Ishikawa (cell line): ENCODE measurements around the gene TNFRSF9.

Experiments used
- CEBPB ChIP-seq: IDR thresholded peaks from 2 replicates; pipeline ENCODE4 v1.6.1; 2012
- CREB1 ChIP-seq: IDR thresholded peaks from 2 replicates; pipeline ENCODE4 v1.6.1; 2012; ENCODE audit warnings: low read depth
- EGR1 ChIP-seq: IDR thresholded peaks from 2 replicates; pipeline ENCODE4 v1.6.1; 2012
- EP300 ChIP-seq: IDR thresholded peaks from 2 replicates; pipeline ENCODE4 v1.6.1; 2012; ENCODE audit warnings: borderline replicate concordance
- MAX ChIP-seq: IDR thresholded peaks from 2 replicates; pipeline ENCODE4 v1.6.1; 2012
- RAD21 ChIP-seq: IDR thresholded peaks from 2 replicates; pipeline ENCODE4 v1.6.1; 2012; ENCODE audit warnings: low read depth
- REST ChIP-seq: IDR thresholded peaks from 2 replicates; pipeline ENCODE4 v1.6.1; 2012; ENCODE audit warnings: low read depth, mild to moderate bottlenecking
- TAF1 ChIP-seq: IDR thresholded peaks from 2 replicates; pipeline ENCODE4 v1.6.1; 2012; ENCODE audit warnings: low read depth, mild to moderate bottlenecking
- YY1 ChIP-seq: IDR thresholded peaks from 2 replicates; pipeline ENCODE4 v1.6.1; 2012; ENCODE audit warnings: low read depth
- ZBTB7A ChIP-seq: IDR thresholded peaks from 2 replicates; pipeline ENCODE4 v1.6.1; 2012; ENCODE audit warnings: low read depth
- TF ChIP-seq, protein P1 (sequence below): IDR thresholded peaks from 2 replicates; pipeline ENCODE4 v1.6.1; 2012

DNA sequence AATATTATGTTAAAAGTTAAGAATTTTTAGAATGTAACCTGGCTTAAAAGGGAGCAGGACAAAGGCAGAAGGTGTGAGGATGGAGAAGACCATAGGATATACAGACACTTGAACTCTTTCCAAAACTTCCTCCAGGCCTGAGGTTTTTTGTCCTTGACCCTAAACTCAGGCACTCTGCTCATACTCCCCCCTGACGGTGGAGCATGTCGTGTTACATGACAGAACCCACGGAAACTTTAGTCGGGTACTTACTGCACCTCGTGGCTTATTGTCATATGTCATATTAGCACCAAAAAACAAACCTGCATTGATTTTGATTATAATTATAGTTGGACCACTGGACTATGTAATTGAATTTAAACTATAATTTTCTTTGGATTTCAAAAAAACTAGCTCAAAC, 20.8 kb downstream of the TNFRSF9 start:
- no peak for TF ChIP-seq MAX
- TF ChIP-seq, protein P1, sequence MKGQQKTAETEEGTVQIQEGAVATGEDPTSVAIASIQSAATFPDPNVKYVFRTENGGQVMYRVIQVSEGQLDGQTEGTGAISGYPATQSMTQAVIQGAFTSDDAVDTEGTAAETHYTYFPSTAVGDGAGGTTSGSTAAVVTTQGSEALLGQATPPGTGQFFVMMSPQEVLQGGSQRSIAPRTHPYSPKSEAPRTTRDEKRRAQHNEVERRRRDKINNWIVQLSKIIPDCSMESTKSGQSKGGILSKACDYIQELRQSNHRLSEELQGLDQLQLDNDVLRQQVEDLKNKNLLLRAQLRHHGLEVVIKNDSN: no peak
- no peak for TF ChIP-seq RAD21
- no peak for TF ChIP-seq REST
- TF ChIP-seq EP300: no peak
- TF ChIP-seq EGR1: no peak
- TF ChIP-seq CREB1: no peak
- no peak for TF ChIP-seq ZBTB7A
- TF ChIP-seq TAF1: no peak
- no peak for TF ChIP-seq CEBPB
- TF ChIP-seq YY1: no peak
